Endothelial cell of umbilical vein (primary cell): ENCODE measurements around the gene ETV6. TPM values are rescaled to one million over a fixed set of nuclear protein-coding genes. Genes with fewer than 3 reads are reported as not detected.

Source experiments
- BruUV-seq: library from RNA; stranded (reverse); fragments of 400-500 nt; replicated peaks from 2 replicates; lab custom pipeline; 2021; lab: Mats Ljungman, UMichigan
- CTCF ChIA-PET: fragments of 300-600, 350-600 bp; sonication (Branson Sonifier 250); formaldehyde crosslinking; loops from one replicate; lab custom pipeline; 2021; ENCODE audit warnings: antibody characterized with exemption, inconsistent platforms; lab: Charles Lee
- POLR2A ChIA-PET: fragments of 300-600, 350-600 bp; sonication (Branson Sonifier 250); formaldehyde crosslinking; loops from one replicate; lab custom pipeline; 2021; ENCODE audit warnings: antibody characterized with exemption, inconsistent platforms; lab: Charles Lee
- DNase-seq: peaks from one replicate; pipeline ENCODE4 v3.0.0-alpha.2; 2011; ENCODE audit warnings: low read depth, low spot score
- FAIRE-seq: peaks from 2 replicates; lab custom pipeline; 2011; peaks lifted over from hg19 to GRCh38; lab: Jason Lieb, UNC
- H2AFZ ChIP-seq: 2 replicates; pipeline ENCODE4 v1.6.0; 2012; ENCODE audit warnings: low read depth, low read length, control low read depth, inconsistent platforms
- H3K27ac ChIP-seq: 2 replicates; pipeline ENCODE4 v1.5.1; 2011; ENCODE audit warnings: low read depth, mild to moderate bottlenecking, control low read depth, low read length, moderate library complexity; ENCODE audit not compliant: insufficient read depth
- H3K27me3 ChIP-seq, 2 experiments: 2 replicates each; pipeline versions ENCODE4 v1.6.0 to v1.6.1; 2011; ENCODE audit warnings: low read length in 2 of 2, mixed read lengths in 1 of 2; ENCODE audit not compliant: control insufficient read depth in 2 of 2, insufficient read depth in 2 of 2
- H3K36me3 ChIP-seq, 2 experiments: 2 replicates in 1 of 2; 3 replicates in 1 of 2; pipeline ENCODE4 v1.5.1; 2011; ENCODE audit warnings: low read length in 2 of 2, mild to moderate bottlenecking in 1 of 2, moderate library complexity in 1 of 2; ENCODE audit not compliant: control insufficient read depth in 2 of 2, insufficient read depth in 2 of 2; ENCODE audit errors: extremely low read depth in 1 of 2
- H3K4me1 ChIP-seq: 3 replicates; pipeline ENCODE4 v1.5.1; 2011; ENCODE audit warnings: mild to moderate bottlenecking, low read length; ENCODE audit not compliant: control insufficient read depth, insufficient read depth; ENCODE audit errors: extremely low read depth
- H3K4me2 ChIP-seq: 2 replicates; pipeline ENCODE4 v1.6.1; 2011; ENCODE audit warnings: low read length, control low read depth, mixed read lengths; ENCODE audit not compliant: insufficient read depth
- H3K4me3 ChIP-seq, 3 experiments: fragments of 200-600 bp in 1 of 3; sonication (generic), shearing (Covaris generic) in 1 of 3; replicated peaks in 1 of 3; 2 replicates each; pipeline ENCODE4 v1.5.1; 2011 to 2016; ENCODE audit warnings: control low read depth in 3 of 3, low read length in 3 of 3, mild to moderate bottlenecking in 2 of 3, inconsistent platforms in 1 of 3, low read depth in 1 of 3, moderate library complexity in 1 of 3; ENCODE audit not compliant: insufficient read depth in 1 of 3
- H3K79me2 ChIP-seq: 2 replicates; pipeline ENCODE4 v1.6.0; 2012; ENCODE audit warnings: low read length, inconsistent platforms; ENCODE audit not compliant: control insufficient read depth, insufficient read depth
- H3K9ac ChIP-seq: replicated peaks from 2 replicates; pipeline ENCODE3; 2011; ENCODE audit warnings: low read length, control low read depth; ENCODE audit not compliant: insufficient read depth; ENCODE audit errors: extremely low read depth
- H3K9me1 ChIP-seq: replicated peaks from 3 replicates; pipeline ENCODE4 v1.6.0; 2011; ENCODE audit warnings: mild to moderate bottlenecking, low read length; ENCODE audit not compliant: control insufficient read depth, insufficient read depth; ENCODE audit errors: extremely low read depth
- H3K9me3 ChIP-seq: replicated peaks from 2 replicates; pipeline ENCODE4 v1.5.1; 2012; ENCODE audit warnings: low read length, inconsistent platforms; ENCODE audit not compliant: control insufficient read depth, insufficient read depth
- H4K20me1 ChIP-seq: replicated peaks from 2 replicates; pipeline ENCODE3; 2011; ENCODE audit warnings: mild to moderate bottlenecking, low read length; ENCODE audit not compliant: control insufficient read depth, insufficient read depth; ENCODE audit errors: extremely low read depth
- CTCF ChIP-seq, 2 donors: IDR thresholded peaks; 1 replicate in 1 of 2; 2 replicates in 1 of 2; pipeline ENCODE4 v1.5.1; 2011; ENCODE audit warnings: low read length in 2 of 2, mild to moderate bottlenecking in 2 of 2, moderate library complexity in 2 of 2, control low read depth in 1 of 2, inconsistent platforms in 1 of 2, low read depth in 1 of 2; ENCODE audit not compliant: insufficient read depth in 1 of 2; ENCODE audit errors: extremely low read depth in 1 of 2
- EZH2 ChIP-seq: IDR thresholded peaks from 2 replicates; pipeline ENCODE4 v1.6.1; 2012; ENCODE audit warnings: borderline replicate concordance, low read depth, mild to moderate bottlenecking, moderate library complexity, low read length, inconsistent platforms; ENCODE audit not compliant: severe bottlenecking
- FOS ChIP-seq: IDR thresholded peaks from 2 replicates; pipeline ENCODE4 v1.6.1; 2011; ENCODE audit warnings: mild to moderate bottlenecking, low read length, moderate library complexity, borderline replicate concordance; ENCODE audit not compliant: insufficient read depth
- GATA2 ChIP-seq: IDR thresholded peaks from 2 replicates; pipeline ENCODE4 v1.7.0; 2011; ENCODE audit warnings: low read depth, mild to moderate bottlenecking, moderate library complexity, mixed read lengths, low read length; ENCODE audit not compliant: insufficient read length, insufficient read depth
- JUN ChIP-seq: IDR thresholded peaks from 2 replicates; pipeline ENCODE4 v1.6.1; 2011; ENCODE audit warnings: borderline replicate concordance, low read depth; ENCODE audit not compliant: insufficient read length, insufficient read depth
- MAX ChIP-seq: IDR thresholded peaks from 2 replicates; pipeline ENCODE4 v1.6.1; 2011; ENCODE audit not compliant: insufficient read depth, insufficient read length
- MYC ChIP-seq: IDR thresholded peaks from one replicate; pipeline ENCODE4 v1.6.1; 2011; ENCODE audit warnings: mild to moderate bottlenecking, low read depth, low read length
- POLR2A ChIP-seq: IDR thresholded peaks from 2 replicates; pipeline ENCODE4 v1.6.1; 2012; ENCODE audit warnings: low read depth, mild to moderate bottlenecking, control low read depth, low read length
- POLR2AphosphoS5 ChIP-seq: IDR thresholded peaks from 2 replicates; pipeline ENCODE4 v1.6.1; 2012; ENCODE audit warnings: low read depth, mild to moderate bottlenecking, control low read depth, low read length, moderate library complexity; ENCODE audit not compliant: insufficient read depth
- dilution Hi-C: fragments of 300-500 bp; cut with MboI; formaldehyde crosslinking; loops from one replicate; pipeline ENCODE4 v1.15.0; 2019; ENCODE audit warnings: low sequenced_read_pairs; ENCODE audit not compliant: extremely low pct_ligation_motif_present
- intact Hi-C: fragments of 100-400 bp; cut with micrococcal nuclease; formaldehyde crosslinking; loops from one replicate; pipeline ENCODE4 v1.10.0; 2022
- polyA plus RNA-seq, 4 experiments: library from polyadenylated mRNA; depleted of rRNA in 3 of 4; stranded (reverse) in 3 of 4; unstranded in 1 of 4; fragments of >200 nt; gene quantifications; 2 replicates each; pipeline versions ENCODE4 v1.2.1 to v1.2.3, GENCODE V29; 2011 to 2012; ENCODE audit warnings: missing spikeins in 1 of 4
- total RNA-seq: library from RNA; stranded (reverse); gene quantifications from 2 replicates; pipeline ENCODE4 v1.2.3, GENCODE V29; 2021

Gene ETV6
- total and polyA plus RNA-seq, 2 donors (not counting 3 experiments of a cell fraction or from before 2014, with no cell fraction given): 15.9 to 57.1 TPM

GRCh38 chr12:11838403-11838802 is 188.9 kb downstream of the ETV6 start:
- Histone ChIP-seq H3K9me3 (no peaks in the 10 kb centered on the region), H3K79me2 (peaks cover 7% of the 10 kb centered on the region), H3K36me3 (peaks cover 10 to 11% of the 10 kb centered on the region in 2 experiments), H3K4me2 (peak overlapping the region; percentile 48), H4K20me1 (no peaks in the 10 kb centered on the region), H3K9me1 (no peaks in the 10 kb centered on the region), H3K4me3 (no peak overlapping the region), H3K4me1 (peaks cover 48% of the 10 kb centered on the region), H3K27ac (peak overlapping the region; percentile 95), H3K27me3 (no peaks in the 10 kb centered on the region), H2AFZ (no peak overlapping the region), H3K9ac (peak overlapping the region; percentile 69)
- BruUV-seq: no TSS peak
- intact Hi-C loops (loop anchor here (2.0 to 5.0 kb wide), 3 partner anchors 72 to 256 kb away; no protein-coding TSS in a partner anchor), dilution Hi-C loops (no loop called here)
- DNase-seq: no peak
- CTCF ChIA-PET: interaction anchor here (1.4 to 1.9 kb wide), 2 partner anchors 24 to 195 kb away, joined by 3 to 7 read pairs; no protein-coding TSS in a partner anchor
- FAIRE-seq: no peak
- TF ChIP-seq FOS (no peak), POLR2A (no peak), POLR2AphosphoS5 (no peak), MYC (no peak), EZH2 (no peak), JUN (no peak), CTCF (IDR thresholded peaks at IDR 0.05; ENCODE audit: extremely low read depth in 1 of 2, insufficient read depth in 1 of 2, low read depth in 1 of 2, low read length in 2 of 2) (no peak), GATA2 (no peak), MAX (no peak)
- POLR2A ChIA-PET: no interaction called here
